Duodenal mucosa (tissue), 2 donors: ENCODE measurements around the gene RAP2C.
"Not testable (repeated sequence)": the region's sequence is repeated elsewhere in the genome, so short reads cannot be mapped to it uniquely, and the experiment has no call there.

Experiments used
- H3K27ac ChIP-seq: one replicate; pipeline ENCODE4 v1.7.0; 2013; ENCODE audit warnings: low read depth, low read length
- H3K27me3 ChIP-seq, 2 donors: one replicate each; pipeline ENCODE4 v1.7.0; 2013; ENCODE audit warnings: low read length in 2 of 2, control low read depth in 1 of 2; ENCODE audit not compliant: insufficient read depth in 2 of 2, control insufficient read depth in 1 of 2
- H3K36me3 ChIP-seq, 2 donors: one replicate each; pipeline ENCODE4 v1.7.0; 2013; ENCODE audit warnings: low read length in 2 of 2, control low read depth in 1 of 2; ENCODE audit not compliant: insufficient read depth in 2 of 2, control insufficient read depth in 1 of 2
- H3K4me1 ChIP-seq, 2 donors: one replicate each; pipeline ENCODE4 v1.7.0; 2013; ENCODE audit warnings: low read length in 2 of 2, control low read depth in 1 of 2; ENCODE audit not compliant: insufficient read depth in 2 of 2, control insufficient read depth in 1 of 2
- H3K4me3 ChIP-seq, 2 donors: one replicate each; pipeline ENCODE4 v1.7.0; 2013; ENCODE audit warnings: low read length in 2 of 2, low read depth in 1 of 2
- H3K9ac ChIP-seq, 2 donors: one replicate each; pipeline ENCODE4 v1.7.0; 2013; ENCODE audit warnings: low read length in 2 of 2, low read depth in 1 of 2
- H3K9me3 ChIP-seq, 2 donors: one replicate each; pipeline ENCODE4 v1.7.0; 2013; ENCODE audit warnings: low read length in 2 of 2, control low read depth in 1 of 2; ENCODE audit not compliant: control insufficient read depth in 1 of 2

Gene RAP2C

GRCh38 chrX:132171881-132172280, 47.4 kb downstream of the RAP2C start:
- no peaks in the 10 kb centered on the region for H3K27me3 ChIP-seq

GRCh38 chrX:132171478-132171877, 47.8 kb downstream of the RAP2C start:
- Histone ChIP-seq H3K4me1 (no peaks in the 10 kb centered on the region), H3K27me3 (no peaks in the 10 kb centered on the region), H3K27ac (no peak overlapping the region), H3K9ac (no peak overlapping the region), H3K36me3 (no peaks in the 10 kb centered on the region), H3K4me3 (no peak overlapping the region), H3K9me3 (no peaks in the 10 kb centered on the region)

More at GRCh38 chrX:132171881-132172280, 47.4 kb downstream of the RAP2C start:
- H3K4me1 ChIP-seq: no peaks in the 10 kb centered on the region
- no peak overlapping the region for H3K27ac ChIP-seq
- no peak overlapping the region for H3K4me3 ChIP-seq
- no peak overlapping the region for H3K9ac ChIP-seq
- no peaks in the 10 kb centered on the region for H3K9me3 ChIP-seq
- H3K36me3 ChIP-seq: no peaks in the 10 kb centered on the region

GRCh38 chrX:132169554-132169953, 49.7 kb downstream of the RAP2C start:
- no peaks in the 10 kb centered on the region for H3K27me3 ChIP-seq
- no peaks in the 10 kb centered on the region for H3K4me1 ChIP-seq
- no peak overlapping the region for H3K4me3 ChIP-seq
- no peak overlapping the region for H3K9ac ChIP-seq
- no peaks in the 10 kb centered on the region for H3K9me3 ChIP-seq
- H3K27ac ChIP-seq: no peak overlapping the region
- H3K36me3 ChIP-seq: no peaks in the 10 kb centered on the region

- no peaks in the 10 kb centered on the region for H3K4me1 ChIP-seq
- no peak overlapping the region for H3K9ac ChIP-seq
These were observed 53.6 kb downstream of the RAP2C start for GRCh38 chrX:132165651-132166050.

GRCh38 chrX:132165005-132165404, 54.2 kb downstream of the RAP2C start:
- no peaks in the 10 kb centered on the region for H3K27me3 ChIP-seq

More at GRCh38 chrX:132165651-132166050, 53.6 kb downstream of the RAP2C start:
- no peaks in the 10 kb centered on the region for H3K36me3 ChIP-seq
- H3K27ac ChIP-seq: no peak overlapping the region
- no peak overlapping the region for H3K4me3 ChIP-seq
- H3K9me3 ChIP-seq: no peaks in the 10 kb centered on the region
- H3K27me3 ChIP-seq: no peaks in the 10 kb centered on the region

GRCh38 chrX:132163094-132163493, 56.2 kb downstream of the RAP2C start:
- H3K27ac ChIP-seq, H3K36me3 ChIP-seq: not testable (repeated sequence)

More at GRCh38 chrX:132165005-132165404, 54.2 kb downstream of the RAP2C start:
- Histone ChIP-seq H3K4me3 (no peak overlapping the region), H3K36me3 (no peaks in the 10 kb centered on the region), H3K9ac (no peak overlapping the region), H3K9me3 (no peaks in the 10 kb centered on the region), H3K4me1 (no peaks in the 10 kb centered on the region), H3K27ac (no peak overlapping the region)

GRCh38 chrX:132153166-132153565, 66.1 kb downstream of the RAP2C start:
- no peak overlapping the region for H3K9ac ChIP-seq

More at GRCh38 chrX:132163094-132163493, 56.2 kb downstream of the RAP2C start:
- not testable (repeated sequence) for H3K9me3 ChIP-seq, H3K4me3 ChIP-seq, H3K4me1 ChIP-seq, H3K27me3 ChIP-seq, H3K9ac ChIP-seq

More at GRCh38 chrX:132153166-132153565, 66.1 kb downstream of the RAP2C start:
- H3K4me1 ChIP-seq: no peaks in the 10 kb centered on the region
- H3K27me3 ChIP-seq: no peaks in the 10 kb centered on the region
- H3K27ac ChIP-seq: no peak overlapping the region
- H3K4me3 ChIP-seq: no peak overlapping the region
- no peaks in the 10 kb centered on the region for H3K36me3 ChIP-seq
- no peaks in the 10 kb centered on the region for H3K9me3 ChIP-seq
